Duodenal mucosa (tissue), 2 donors: Measurements from ENCODE around the gene SMARCD3.

ENCODE experiments used
- H3K27ac ChIP-seq: one replicate; pipeline ENCODE4 v1.7.0; 2013; ENCODE audit warnings: low read depth, low read length
- H3K27me3 ChIP-seq, 2 donors: one replicate each; pipeline ENCODE4 v1.7.0; 2013; ENCODE audit warnings: low read length in 2 of 2, control low read depth in 1 of 2; ENCODE audit not compliant: insufficient read depth in 2 of 2, control insufficient read depth in 1 of 2
- H3K36me3 ChIP-seq, 2 donors: one replicate each; pipeline ENCODE4 v1.7.0; 2013; ENCODE audit warnings: low read length in 2 of 2, control low read depth in 1 of 2; ENCODE audit not compliant: insufficient read depth in 2 of 2, control insufficient read depth in 1 of 2
- H3K4me1 ChIP-seq, 2 donors: one replicate each; pipeline ENCODE4 v1.7.0; 2013; ENCODE audit warnings: low read length in 2 of 2, control low read depth in 1 of 2; ENCODE audit not compliant: insufficient read depth in 2 of 2, control insufficient read depth in 1 of 2
- H3K4me3 ChIP-seq, 2 donors: one replicate each; pipeline ENCODE4 v1.7.0; 2013; ENCODE audit warnings: low read length in 2 of 2, low read depth in 1 of 2
- H3K9ac ChIP-seq, 2 donors: one replicate each; pipeline ENCODE4 v1.7.0; 2013; ENCODE audit warnings: low read length in 2 of 2, low read depth in 1 of 2
- H3K9me3 ChIP-seq, 2 donors: one replicate each; pipeline ENCODE4 v1.7.0; 2013; ENCODE audit warnings: low read length in 2 of 2, control low read depth in 1 of 2; ENCODE audit not compliant: control insufficient read depth in 1 of 2

SMARCD3 gene

GRCh38 chr7:151229249-151229648 is 19.2 kb downstream of the SMARCD3 start:
- no peak overlapping the region for H3K9ac ChIP-seq
- H3K4me1 ChIP-seq, result peaks cover 41 to 43% of the 10 kb centered on the region in 2 donors

GRCh38 chr7:151228024-151228866 is 20.2 kb downstream of the SMARCD3 start:
- H3K9me3 ChIP-seq, result no peaks in the 10 kb centered on the region
- H3K4me1 ChIP-seq, result peaks cover 34% of the 10 kb centered on the region in 2 donors
- peak overlapping the region; percentile 95 to 96 for H3K4me3 ChIP-seq
- peak overlapping the region; percentile 61 to 66 for H3K9ac ChIP-seq
- no peak overlapping the region for H3K27ac ChIP-seq
- H3K36me3 ChIP-seq, result peaks cover 13 to 20% of the 10 kb centered on the region in 2 donors
- no peaks in the 10 kb centered on the region for H3K27me3 ChIP-seq

More at GRCh38 chr7:151229249-151229648, 19.2 kb downstream of the SMARCD3 start:
- Histone ChIP-seq H3K4me3 (no peak overlapping the region), H3K27ac (no peak overlapping the region), H3K36me3 (peaks cover 4 to 10% of the 10 kb centered on the region in 2 donors), H3K9me3 (no peaks in the 10 kb centered on the region), H3K27me3 (no peaks in the 10 kb centered on the region)

GRCh38 chr7:151226875-151227782 is 21.4 kb downstream of the SMARCD3 start, which contains the start of gene ABCF2:
Gene ABCF2, minus strand, starts transcription at chr7:151227205. Its CDS starts 747 bp downstream, at chr7:151226458.
- peak within 1 kb of the TSS; percentile 95 to 96 for H3K4me3 ChIP-seq

GRCh38 chr7:151226560-151226874 is 22.0 kb downstream of the SMARCD3 start:
- Histone ChIP-seq H3K27ac (no peak overlapping the region), H3K36me3 (peaks cover 27 to 35% of the 10 kb centered on the region in 2 donors), H3K27me3 (no peaks in the 10 kb centered on the region), H3K4me1 (peaks cover 25 to 27% of the 10 kb centered on the region in 2 donors), H3K9ac (peak overlapping the region; percentile 61 to 76), H3K9me3 (no peaks in the 10 kb centered on the region), H3K4me3 (peak overlapping the region; percentile 95 to 96)

More at GRCh38 chr7:151226875-151227782, 21.4 kb downstream of the SMARCD3 start, which contains the start of gene ABCF2:
- Histone ChIP-seq H3K9me3 (no peaks in the 10 kb centered on the region), H3K9ac (peak within 1 kb of the TSS; percentile 61 to 76), H3K27me3 (no peaks in the 10 kb centered on the region), H3K36me3 (peaks cover 23 to 31% of the 10 kb centered on the region in 2 donors), H3K27ac (peak within 1 kb of the TSS; percentile 61), H3K4me1 (peaks cover 31 to 32% of the 10 kb centered on the region in 2 donors)

GRCh38 chr7:151225948-151226510 is 22.5 kb downstream of the SMARCD3 start:
- Histone ChIP-seq H3K9me3 (no peaks in the 10 kb centered on the region), H3K4me3 (peak overlapping the region; percentile 95 to 96), H3K36me3 (peaks cover 29 to 38% of the 10 kb centered on the region in 2 donors), H3K9ac (peak overlapping the region; percentile 61 to 76), H3K4me1 (peaks cover 24% of the 10 kb centered on the region in 2 donors), H3K27me3 (no peaks in the 10 kb centered on the region), H3K27ac (no peak overlapping the region)

- Histone ChIP-seq H3K9me3 (no peaks in the 10 kb centered on the region), H3K9ac (no peak overlapping the region), H3K27ac (no peak overlapping the region), H3K4me3 (no peak overlapping the region), H3K27me3 (no peaks in the 10 kb centered on the region), H3K4me1 (peaks cover 24% of the 10 kb centered on the region in 2 donors), H3K36me3 (peaks cover 36 to 52% of the 10 kb centered on the region in 2 donors)
Observed at GRCh38 chr7:151223728-151224127, 24.8 kb downstream of the SMARCD3 start.

- Histone ChIP-seq H3K9me3 (no peaks in the 10 kb centered on the region), H3K36me3 (peaks cover 48 to 79% of the 10 kb centered on the region in 2 donors), H3K27ac (no peak overlapping the region), H3K27me3 (no peaks in the 10 kb centered on the region), H3K4me1 (no peaks in the 10 kb centered on the region), H3K4me3 (no peak overlapping the region), H3K9ac (no peak overlapping the region)
Observed at GRCh38 chr7:151218170-151218569, 30.3 kb downstream of the SMARCD3 start.

GRCh38 chr7:151215396-151215795 is 33.1 kb downstream of the SMARCD3 start:
- Histone ChIP-seq H3K4me1 (no peaks in the 10 kb centered on the region), H3K27me3 (no peaks in the 10 kb centered on the region), H3K4me3 (no peak overlapping the region), H3K27ac (no peak overlapping the region), H3K36me3 (peaks cover 33 to 60% of the 10 kb centered on the region in 2 donors), H3K9ac (no peak overlapping the region), H3K9me3 (no peaks in the 10 kb centered on the region)

- Histone ChIP-seq H3K27ac (no peak overlapping the region), H3K4me1 (no peaks in the 10 kb centered on the region), H3K9me3 (no peaks in the 10 kb centered on the region), H3K4me3 (no peak overlapping the region), H3K27me3 (no peaks in the 10 kb centered on the region), H3K36me3 (peaks cover 26 to 53% of the 10 kb centered on the region in 2 donors), H3K9ac (no peak overlapping the region)
Observed at GRCh38 chr7:151213826-151214225, 34.7 kb downstream of the SMARCD3 start.
